NCI-H226 (cell line): ENCODE results near the gene ZNF70.
"Not testable (repeated sequence)": the region's sequence is repeated elsewhere in the genome, so short reads cannot be mapped to it uniquely, and the experiment has no call there.

Source experiments
- DNase-seq: peaks from one replicate; pipeline ENCODE4 v3.0.0-alpha.2; 2015

The ZNF70 gene

GRCh38 chr22:23754980-23755636, 4.2 kb upstream of the ZNF70 start:
- DNase-seq: no peak

- DNase-seq: no peak
Observed at GRCh38 chr22:23754220-23754919, 3.5 kb upstream of the ZNF70 start, which contains the start of gene VPREB3. Gene VPREB3, minus strand, starts transcription at chr22:23754425. Its CDS starts 62 bp downstream, at chr22:23754363.

GRCh38 chr22:23753385-23753784, 2.5 kb upstream of the ZNF70 start:
- DNase-seq: no peak

- no peak for DNase-seq
Observed at GRCh38 chr22:23752750-23753149, 1.8 kb upstream of the ZNF70 start.

- no peak for DNase-seq
Observed at GRCh38 chr22:23752090-23752691, 1.3 kb upstream of the ZNF70 start.

- no peak for DNase-seq
Observed at GRCh38 chr22:23751441-23751996, 607 bp upstream of the ZNF70 start.

- no peak for DNase-seq
Observed at GRCh38 chr22:23750367-23750713, 572 bp downstream of the ZNF70 start.

GRCh38 chr22:23749841-23750301, 1.0 kb downstream of the ZNF70 start:
- no peak for DNase-seq

GRCh38 chr22:23745791-23746190, 5.1 kb downstream of the ZNF70 start:
- no peak for DNase-seq

- DNase-seq: no peak
Observed at GRCh38 chr22:23744485-23744884, 6.4 kb downstream of the ZNF70 start.

- DNase-seq: no peak
Observed at GRCh38 chr22:23744001-23744400, 6.9 kb downstream of the ZNF70 start.

- no peak for DNase-seq
Observed at GRCh38 chr22:23743303-23743705, 7.6 kb downstream of the ZNF70 start.

- no peak for DNase-seq
Observed at GRCh38 chr22:23742505-23743264, 8.2 kb downstream of the ZNF70 start.

- DNase-seq: no peak
Observed at GRCh38 chr22:23737696-23738095, 13.2 kb downstream of the ZNF70 start.

- not testable (repeated sequence) for DNase-seq
Observed at GRCh38 chr22:23728108-23728507, 22.8 kb downstream of the ZNF70 start.

- DNase-seq: no peak
Observed at GRCh38 chr22:23722724-23723123, 28.2 kb downstream of the ZNF70 start.

GRCh38 chr22:23722160-23722559, 28.8 kb downstream of the ZNF70 start:
- DNase-seq: no peak

- no peak for DNase-seq
Observed at GRCh38 chr22:23720855-23721254, 30.1 kb downstream of the ZNF70 start.

- no peak for DNase-seq
Observed at GRCh38 chr22:23718371-23719165, 32.3 kb downstream of the ZNF70 start.

GRCh38 chr22:23716811-23717801, 33.8 kb downstream of the ZNF70 start:
- peak; percentile 37 for DNase-seq
